ENCODE data around the gene NXPH4. TPM values are rescaled to one million over a fixed set of nuclear protein-coding genes. Genes with fewer than 3 reads are reported as not detected.

NXPH4 gene
- total RNA-seq, 4 donors from 2014 or later, result 7.1 to 26.0 (median 18.3) TPM

Other genes starting within 250 kb of the NXPH4 start
- 10 to 100 TPM in 2 of 4 donors, 1 to 10 TPM in 2; 6.6 to 12.1 (median 10.1) TPM for gene ZBTB39, start 210.2 kb upstream of the NXPH4 start, total RNA-seq
- gene TAC3, start 200.3 kb upstream of the NXPH4 start, total RNA-seq, result not detected
- 1 to 10 TPM in 1 of 4 donors, under 1 TPM in 3; 0.16 to 2.3 (median 0.58) TPM for gene MYO1A, start 166.7 kb upstream of the NXPH4 start, total RNA-seq
- gene NEMP1, start 138.0 kb upstream of the NXPH4 start, total RNA-seq, result 10 to 100 TPM in 2 of 4 donors, 1 to 10 TPM in 2; 6.5 to 31.2 (median 9.5) TPM
- 10 to 100 TPM; 28.2 to 52.5 (median 36.9) TPM for gene NAB2, start 127.7 kb upstream of the NXPH4 start, total RNA-seq
- 100 to 1,000 TPM; 140 to 348 (median 183) TPM for gene STAT6, start 105.4 kb upstream of the NXPH4 start, total RNA-seq
- 100 to 1,000 TPM in 2 of 4 donors, 10 to 100 TPM in 2; 83.1 to 149 (median 106) TPM for gene LRP1, start 88.3 kb upstream of the NXPH4 start, total RNA-seq
- not detected for gene LRP1-AS, start 69.2 kb upstream of the NXPH4 start, total RNA-seq
- 10 to 100 TPM; 53.5 to 87.2 (median 70.3) TPM for gene SHMT2, start 12.9 kb downstream of the NXPH4 start, total RNA-seq
- 1 to 10 TPM; 1.7 to 3.0 (median 2.1) TPM for gene STAC3, start 34.4 kb downstream of the NXPH4 start, total RNA-seq
- gene R3HDM2, start 214.2 kb downstream of the NXPH4 start, total RNA-seq, result 10 to 100 TPM; 43.4 to 97.6 (median 65.1) TPM
- gene INHBC, start 218.0 kb downstream of the NXPH4 start, total RNA-seq, result not detected
- under 1 TPM in 1 of 4 donors, not detected in 3; 0.56 TPM for gene INHBE, start 238.5 kb downstream of the NXPH4 start, total RNA-seq
- 1 to 10 TPM in 2 of 4 donors, under 1 TPM in 1, not detected in 1; 0.51 to 2.9 (median 2.0) TPM for gene GLI1, start 243.0 kb downstream of the NXPH4 start, total RNA-seq

Data from suprapubic skin (tissue), 4 donors.